Osteocyte (in vitro differentiated cells): ENCODE data around the gene WNT3A. TPM values are rescaled to one million over a fixed set of nuclear protein-coding genes. Genes with fewer than 3 reads are reported as not detected.

Experiments
- DNase-seq: peaks from one replicate; pipeline ENCODE4 v3.0.0; 2021; ENCODE audit warnings: mixed read lengths; ENCODE audit not compliant: unreplicated experiment; ENCODE audit errors: extremely low spot score
- H3K27ac Mint-ChIP-seq: one replicate; pipeline ENCODE4 v1.8.0; 2021; ENCODE audit warnings: mild to moderate bottlenecking, mixed read lengths; ENCODE audit not compliant: unreplicated experiment
- H3K27me3 Mint-ChIP-seq: one replicate; pipeline ENCODE4 v1.8.0; 2021; ENCODE audit warnings: mixed read lengths; ENCODE audit not compliant: unreplicated experiment
- H3K36me3 Mint-ChIP-seq: one replicate; pipeline ENCODE4 v1.8.0; 2021; ENCODE audit warnings: mixed read lengths; ENCODE audit not compliant: unreplicated experiment
- H3K4me1 Mint-ChIP-seq: one replicate; pipeline ENCODE4 v1.8.0; 2021; ENCODE audit warnings: mixed read lengths; ENCODE audit not compliant: unreplicated experiment
- H3K4me3 Mint-ChIP-seq: one replicate; pipeline ENCODE4 v1.8.0; 2021; ENCODE audit warnings: mild to moderate bottlenecking, moderate library complexity, mixed read lengths; ENCODE audit not compliant: unreplicated experiment
- H3K9me3 Mint-ChIP-seq: one replicate; pipeline ENCODE4 v1.8.0; 2021; ENCODE audit warnings: mixed read lengths; ENCODE audit not compliant: unreplicated experiment
- total RNA-seq: library from RNA; stranded (reverse); gene quantifications from 2 replicates; pipeline ENCODE4 v1.2.1, GENCODE V29; 2021
- TF ChIP-seq, protein P1 (sequence below): fragments of 200-600 bp; sonication (generic); IDR thresholded peaks from 2 replicates; pipeline ENCODE4 v1.5.0; 2021; ENCODE audit warnings: antibody characterized with exemption, mild to moderate bottlenecking, moderate library complexity

The WNT3A gene
- total RNA-seq, 1 donor from 2014 or later, result not detected

DNA sequence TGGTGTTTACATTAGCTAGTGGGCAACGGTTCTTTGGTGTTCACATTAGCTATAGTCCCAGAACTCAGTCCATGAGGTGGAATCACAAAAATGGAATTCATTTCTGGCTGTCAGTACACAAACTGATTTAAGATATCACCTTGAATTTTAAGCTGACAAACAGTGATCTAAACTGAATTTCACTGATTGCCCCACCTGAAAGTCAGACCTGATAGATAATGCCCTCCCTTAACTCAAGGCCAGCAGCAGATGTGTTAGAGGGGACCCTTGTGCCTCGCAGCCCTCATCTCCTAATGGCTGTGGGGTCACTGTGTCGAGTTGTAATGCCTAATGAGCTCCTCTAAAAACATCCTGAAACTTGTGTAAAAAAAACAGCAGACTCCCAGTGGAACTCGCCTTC, 84.3 kb downstream of the WNT3A start:
- peaks cover 12% of the 10 kb centered on the region for H3K36me3 Mint-ChIP-seq
- no peaks in the 10 kb centered on the region for H3K27me3 Mint-ChIP-seq
- H3K4me3 Mint-ChIP-seq, result no peak overlapping the region
- TF ChIP-seq, protein P1, sequence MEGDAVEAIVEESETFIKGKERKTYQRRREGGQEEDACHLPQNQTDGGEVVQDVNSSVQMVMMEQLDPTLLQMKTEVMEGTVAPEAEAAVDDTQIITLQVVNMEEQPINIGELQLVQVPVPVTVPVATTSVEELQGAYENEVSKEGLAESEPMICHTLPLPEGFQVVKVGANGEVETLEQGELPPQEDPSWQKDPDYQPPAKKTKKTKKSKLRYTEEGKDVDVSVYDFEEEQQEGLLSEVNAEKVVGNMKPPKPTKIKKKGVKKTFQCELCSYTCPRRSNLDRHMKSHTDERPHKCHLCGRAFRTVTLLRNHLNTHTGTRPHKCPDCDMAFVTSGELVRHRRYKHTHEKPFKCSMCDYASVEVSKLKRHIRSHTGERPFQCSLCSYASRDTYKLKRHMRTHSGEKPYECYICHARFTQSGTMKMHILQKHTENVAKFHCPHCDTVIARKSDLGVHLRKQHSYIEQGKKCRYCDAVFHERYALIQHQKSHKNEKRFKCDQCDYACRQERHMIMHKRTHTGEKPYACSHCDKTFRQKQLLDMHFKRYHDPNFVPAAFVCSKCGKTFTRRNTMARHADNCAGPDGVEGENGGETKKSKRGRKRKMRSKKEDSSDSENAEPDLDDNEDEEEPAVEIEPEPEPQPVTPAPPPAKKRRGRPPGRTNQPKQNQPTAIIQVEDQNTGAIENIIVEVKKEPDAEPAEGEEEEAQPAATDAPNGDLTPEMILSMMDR, result no peak
- peaks cover 51% of the 10 kb centered on the region for H3K4me1 Mint-ChIP-seq
- peaks cover 14% of the 10 kb centered on the region for H3K9me3 Mint-ChIP-seq
- no peak overlapping the region for H3K27ac Mint-ChIP-seq
- no peak for DNase-seq

DNA sequence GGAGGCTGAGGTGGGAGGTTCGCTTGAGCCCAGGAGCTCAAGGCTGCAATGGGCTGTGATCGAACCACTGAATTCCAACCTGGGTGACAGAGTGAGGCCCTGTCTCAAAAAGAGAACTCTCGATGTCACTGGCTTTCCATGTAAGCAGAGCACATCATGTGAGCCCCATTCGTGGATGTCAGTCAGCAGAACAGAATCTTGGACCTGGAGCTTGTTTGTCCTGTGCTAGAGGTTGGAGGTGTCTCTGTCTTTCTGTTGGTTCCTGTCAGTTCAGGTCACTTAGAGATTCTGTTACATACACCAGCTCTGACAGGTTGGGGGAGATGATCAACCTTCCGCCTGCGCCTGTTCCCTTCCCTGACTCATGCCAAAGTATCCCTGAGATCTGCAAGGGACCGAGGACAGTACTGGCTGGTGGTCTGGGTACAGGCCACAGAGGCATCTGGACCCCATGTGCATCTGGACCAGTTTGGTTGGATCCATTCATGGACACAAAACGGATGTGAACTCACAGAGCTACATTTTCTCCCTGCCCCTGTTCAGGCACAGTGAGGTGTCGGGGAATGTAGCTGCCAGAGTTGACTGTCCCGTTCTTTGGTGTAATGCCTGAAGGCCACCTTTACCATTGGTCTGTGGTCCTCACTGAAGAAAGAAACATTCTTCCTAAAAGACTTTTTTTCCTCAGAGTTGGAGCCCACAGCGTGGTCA, 85.7 kb downstream of the WNT3A start:
- Mint-ChIP-seq H3K4me1 (peaks cover 40% of the 10 kb centered on the region), H3K27ac (no peak overlapping the region), H3K9me3 (peaks cover 14% of the 10 kb centered on the region), H3K4me3 (no peak overlapping the region), H3K36me3 (peaks cover 14% of the 10 kb centered on the region), H3K27me3 (no peaks in the 10 kb centered on the region)
- TF ChIP-seq, protein P1, result no peak
- no peak for DNase-seq

GRCh38 chr1:228093050-228093906, 86.5 kb downstream of the WNT3A start:
- peaks cover 21% of the 10 kb centered on the region for H3K36me3 Mint-ChIP-seq

GRCh38 chr1:228094432-228095016, 87.7 kb downstream of the WNT3A start:
- no peak overlapping the region for H3K4me3 Mint-ChIP-seq
- H3K9me3 Mint-ChIP-seq, result peaks cover 14% of the 10 kb centered on the region
- DNase-seq, result no peak
- H3K36me3 Mint-ChIP-seq, result peaks cover 30% of the 10 kb centered on the region
- H3K27ac Mint-ChIP-seq, result no peak overlapping the region
- TF ChIP-seq, protein P1, result no peak
- peaks cover 21% of the 10 kb centered on the region for H3K4me1 Mint-ChIP-seq
- no peaks in the 10 kb centered on the region for H3K27me3 Mint-ChIP-seq

More at GRCh38 chr1:228093050-228093906, 86.5 kb downstream of the WNT3A start:
- peaks cover 14% of the 10 kb centered on the region for H3K9me3 Mint-ChIP-seq
- no peak for DNase-seq
- no peak overlapping the region for H3K27ac Mint-ChIP-seq
- H3K4me3 Mint-ChIP-seq, result no peak overlapping the region
- TF ChIP-seq, protein P1, result no peak
- no peaks in the 10 kb centered on the region for H3K27me3 Mint-ChIP-seq
- peaks cover 32% of the 10 kb centered on the region for H3K4me1 Mint-ChIP-seq

DNA sequence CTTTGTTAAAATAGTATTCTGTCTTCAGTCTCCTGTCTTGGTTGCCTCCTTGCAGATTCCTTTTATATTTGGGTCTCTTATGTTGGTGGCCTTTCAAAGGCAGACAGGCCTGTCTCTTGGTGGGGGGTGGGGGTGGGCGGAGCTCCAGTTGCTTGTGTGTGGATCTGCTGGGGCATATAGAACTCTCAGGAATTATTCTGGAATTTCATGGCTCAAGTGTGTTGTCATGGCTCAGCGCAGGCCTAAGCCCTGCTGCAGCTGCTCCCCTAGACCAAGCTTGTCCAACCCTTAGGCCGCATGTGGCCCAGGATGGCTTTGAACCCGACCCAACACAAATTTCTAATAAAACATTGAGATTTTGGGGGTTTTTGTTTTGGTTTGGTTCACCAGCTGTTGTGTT, 88.4 kb downstream of the WNT3A start:
- peaks cover 32% of the 10 kb centered on the region for H3K36me3 Mint-ChIP-seq
- DNase-seq, result no peak
- H3K9me3 Mint-ChIP-seq, result peaks cover 14% of the 10 kb centered on the region
- no peak overlapping the region for H3K4me3 Mint-ChIP-seq
- no peak overlapping the region for H3K27ac Mint-ChIP-seq
- TF ChIP-seq, protein P1, result no peak
- H3K4me1 Mint-ChIP-seq, result peaks cover 16% of the 10 kb centered on the region
- no peaks in the 10 kb centered on the region for H3K27me3 Mint-ChIP-seq
